Chondrocyte (in vitro differentiated cells): Measurements from ENCODE around the gene COL24A1. TPM values are rescaled to one million over a fixed set of nuclear protein-coding genes. Genes with fewer than 3 reads are reported as not detected.

Experiments
- DNase-seq: peaks from one replicate; pipeline ENCODE4 v3.0.0; 2021; ENCODE audit warnings: mixed read lengths, low spot score
- H3K27ac Mint-ChIP-seq: one replicate; pipeline ENCODE4 v1.8.0; 2021; ENCODE audit warnings: mild to moderate bottlenecking, moderate library complexity, mixed read lengths; ENCODE audit not compliant: unreplicated experiment
- H3K27me3 Mint-ChIP-seq: 2 replicates; pipeline ENCODE4 v1.8.0; 2021; ENCODE audit warnings: low read depth, mixed read lengths
- H3K36me3 Mint-ChIP-seq: 2 replicates; pipeline ENCODE4 v1.8.0; 2021; ENCODE audit warnings: low read depth, mixed read lengths
- H3K4me1 Mint-ChIP-seq: 2 replicates; pipeline ENCODE4 v1.8.0; 2021; ENCODE audit warnings: low read depth, mild to moderate bottlenecking, mixed read lengths
- H3K4me3 Mint-ChIP-seq: one replicate; pipeline ENCODE4 v1.8.0; 2021; ENCODE audit warnings: mild to moderate bottlenecking, moderate library complexity, mixed read lengths; ENCODE audit not compliant: unreplicated experiment
- H3K9me3 Mint-ChIP-seq: 2 replicates; pipeline ENCODE4 v1.8.0; 2021; ENCODE audit warnings: low read depth, mixed read lengths
- CTCF ChIP-seq: fragments of 200-600 bp; sonication (generic); IDR thresholded peaks from 2 replicates; pipeline ENCODE4 v1.5.0; 2021; ENCODE audit warnings: antibody characterized with exemption, mild to moderate bottlenecking, moderate library complexity
- total RNA-seq: library from RNA; stranded (reverse); gene quantifications from 3 replicates; pipeline ENCODE4 v1.2.1, GENCODE V29; 2021

The COL24A1 gene
- total RNA-seq, 1 donor from 2014 or later = 0.30 TPM

- no peaks in the 10 kb centered on the region for H3K27me3 Mint-ChIP-seq
- H3K9me3 Mint-ChIP-seq = peaks cover 4% of the 10 kb centered on the region
- H3K4me1 Mint-ChIP-seq = peaks cover 17% of the 10 kb centered on the region
- no peak overlapping the region for H3K27ac Mint-ChIP-seq
- no peak for DNase-seq
- H3K36me3 Mint-ChIP-seq = peaks cover 17% of the 10 kb centered on the region
- H3K4me3 Mint-ChIP-seq = no peak overlapping the region
- no peak for TF ChIP-seq CTCF
Measured at GRCh38 chr1:85707267-85707989, 449.1 kb downstream of the COL24A1 start.

GRCh38 chr1:85705940-85706339 lies 450.6 kb downstream of the COL24A1 start:
- Mint-ChIP-seq H3K27ac (no peak overlapping the region), H3K4me3 (no peak overlapping the region), H3K27me3 (no peaks in the 10 kb centered on the region), H3K4me1 (peaks cover 17% of the 10 kb centered on the region), H3K36me3 (peaks cover 19% of the 10 kb centered on the region), H3K9me3 (peaks cover 4% of the 10 kb centered on the region)
- no peak for DNase-seq
- no peak for TF ChIP-seq CTCF

- Mint-ChIP-seq H3K4me1 (peaks cover 12% of the 10 kb centered on the region), H3K9me3 (peaks cover 4% of the 10 kb centered on the region), H3K27me3 (no peaks in the 10 kb centered on the region), H3K4me3 (no peak overlapping the region), H3K36me3 (peaks cover 20% of the 10 kb centered on the region), H3K27ac (no peak overlapping the region)
- no peak for DNase-seq
- TF ChIP-seq CTCF = no peak
Measured at GRCh38 chr1:85700422-85700821, 456.1 kb downstream of the COL24A1 start.

GRCh38 chr1:85697895-85698294 lies 458.7 kb downstream of the COL24A1 start:
- H3K27ac Mint-ChIP-seq = no peak overlapping the region
- no peak overlapping the region for H3K4me3 Mint-ChIP-seq
- H3K36me3 Mint-ChIP-seq = peaks cover 7% of the 10 kb centered on the region
- TF ChIP-seq CTCF = no peak
- H3K9me3 Mint-ChIP-seq = no peaks in the 10 kb centered on the region
- DNase-seq = no peak
- H3K4me1 Mint-ChIP-seq = peaks cover 9% of the 10 kb centered on the region
- no peaks in the 10 kb centered on the region for H3K27me3 Mint-ChIP-seq

- DNase-seq = no peak
- H3K4me1 Mint-ChIP-seq = peaks cover 35% of the 10 kb centered on the region
- peak; percentile 95 for TF ChIP-seq CTCF
- no peaks in the 10 kb centered on the region for H3K27me3 Mint-ChIP-seq
- peak overlapping the region; percentile 81 for H3K27ac Mint-ChIP-seq
- H3K36me3 Mint-ChIP-seq = no peaks in the 10 kb centered on the region
- no peaks in the 10 kb centered on the region for H3K9me3 Mint-ChIP-seq
- no peak overlapping the region for H3K4me3 Mint-ChIP-seq
Measured at GRCh38 chr1:85692730-85693314, 463.8 kb downstream of the COL24A1 start.
